GOT3 (cell line): ENCODE measurements around the gene NNAT.

Experiments used
- DNase-seq: peaks from one replicate; lab custom pipeline; 2025; ENCODE audit warnings: mixed read lengths; lab: John Stamatoyannopoulos, UW

Gene NNAT

GRCh38 chr20:37502654-37503053 lies 18.4 kb upstream of the NNAT start:
- no peak for DNase-seq

GRCh38 chr20:37503256-37503927 lies 17.7 kb upstream of the NNAT start:
- DNase-seq, result no peak

GRCh38 chr20:37504404-37505096 lies 16.5 kb upstream of the NNAT start:
- no peak for DNase-seq

GRCh38 chr20:37505263-37506151 lies 15.5 kb upstream of the NNAT start:
- no peak for DNase-seq

- no peak for DNase-seq
These were observed 14.8 kb upstream of the NNAT start for GRCh38 chr20:37506152-37506725.

- no peak for DNase-seq
These were observed 10.8 kb upstream of the NNAT start for GRCh38 chr20:37510226-37510625.

GRCh38 chr20:37511610-37512275 lies 9.3 kb upstream of the NNAT start:
- no peak for DNase-seq

GRCh38 chr20:37513779-37514359 lies 7.2 kb upstream of the NNAT start:
- no peak for DNase-seq

GRCh38 chr20:37515876-37516275 lies 5.2 kb upstream of the NNAT start:
- DNase-seq, result no peak

GRCh38 chr20:37516811-37517750 lies 4.0 kb upstream of the NNAT start:
- no peak for DNase-seq

- no peak for DNase-seq
These were observed 3.0 kb upstream of the NNAT start for GRCh38 chr20:37518059-37518458.

GRCh38 chr20:37518606-37519507 lies 2.2 kb upstream of the NNAT start:
- DNase-seq, result no peak

- DNase-seq, result no peak
These were observed 1.3 kb upstream of the NNAT start for GRCh38 chr20:37519508-37520418.

GRCh38 chr20:37520419-37520955 lies 563 bp upstream of the NNAT start:
- DNase-seq, result no peak

GRCh38 chr20:37522260-37523011 lies 1.4 kb downstream of the NNAT start:
- DNase-seq, result no peak

- DNase-seq, result no peak
These were observed 2.0 kb downstream of the NNAT start for GRCh38 chr20:37523012-37523391.
